Measurements from ENCODE around the gene LRRK1.

The LRRK1 gene

GRCh38 chr15:100932676-100933348 lies 13.7 kb downstream of the LRRK1 start:
- CTCF ChIA-PET: interaction anchor here (1.3 to 1.8 kb wide), 3 partner anchors 13 to 76 kb away, joined by 3 to 8 read pairs (median 6); partner anchors contain the start of gene LRRK1
- H3K4me3 ChIP-seq (ENCODE audit: low read depth, low read length): no peak overlapping the region
- DNase-seq (ENCODE audit: low read depth, low spot score): no peak
- no peak for TF ChIP-seq CTCF (IDR thresholded peaks at IDR 0.05; ENCODE audit: insufficient read depth, low read length, missing control alignments)
- POLR2A ChIA-PET: no interaction called here

- POLR2A ChIA-PET: no interaction called here
- no peak overlapping the region for H3K4me3 ChIP-seq (ENCODE audit: low read depth, low read length)
- no peak for DNase-seq (ENCODE audit: low read depth, low spot score)
- TF ChIP-seq CTCF (IDR thresholded peaks at IDR 0.05; ENCODE audit: insufficient read depth, low read length, missing control alignments): no peak
- CTCF ChIA-PET: interaction anchor here (1.3 to 1.8 kb wide), 4 partner anchors 15 to 74 kb away, joined by 3 to 8 read pairs (median 6); partner anchors contain the start of gene LRRK1
Measured at GRCh38 chr15:100934166-100934565, 15.0 kb downstream of the LRRK1 start.

GRCh38 chr15:100934726-100935125 lies 15.6 kb downstream of the LRRK1 start:
- DNase-seq (ENCODE audit: low read depth, low spot score): no peak
- CTCF ChIA-PET: interaction anchor here (1.3 to 1.5 kb wide), 2 partner anchors 23 to 72 kb away, joined by 3 to 5 read pairs; no protein-coding TSS in a partner anchor
- POLR2A ChIA-PET: no interaction called here
- TF ChIP-seq CTCF (IDR thresholded peaks at IDR 0.05; ENCODE audit: insufficient read depth, low read length, missing control alignments): no peak
- no peak overlapping the region for H3K4me3 ChIP-seq (ENCODE audit: low read depth, low read length)

- no peak for TF ChIP-seq CTCF (IDR thresholded peaks at IDR 0.05; ENCODE audit: insufficient read depth, low read length, missing control alignments)
- no peak overlapping the region for H3K4me3 ChIP-seq (ENCODE audit: low read depth, low read length)
- ChIA-PET POLR2A (no interaction called here), CTCF (interaction anchor here (4.0 kb wide), 1 partner anchor 71 kb away, joined by 21 read pairs; no protein-coding TSS in a partner anchor)
- DNase-seq (ENCODE audit: low read depth, low spot score): no peak
Measured at GRCh38 chr15:100937171-100937570, 18.0 kb downstream of the LRRK1 start.

GRCh38 chr15:100939791-100940190 lies 20.6 kb downstream of the LRRK1 start:
- H3K4me3 ChIP-seq (ENCODE audit: low read depth, low read length): no peak overlapping the region
- CTCF ChIA-PET: no interaction called here
- POLR2A ChIA-PET: no interaction called here
- TF ChIP-seq CTCF (IDR thresholded peaks at IDR 0.05; ENCODE audit: insufficient read depth, low read length, missing control alignments): no peak
- no peak for DNase-seq (ENCODE audit: low read depth, low spot score)

- DNase-seq (ENCODE audit: low read depth, low spot score): no peak
- ChIA-PET CTCF (interaction anchor here (1.1 kb wide), 2 partner anchors 23 to 73 kb away, joined by 3 to 5 read pairs; no protein-coding TSS in a partner anchor), POLR2A (no interaction called here)
- no peak overlapping the region for H3K4me3 ChIP-seq (ENCODE audit: low read depth, low read length)
- TF ChIP-seq CTCF (IDR thresholded peaks at IDR 0.05; ENCODE audit: insufficient read depth, low read length, missing control alignments): no peak
Measured at GRCh38 chr15:100940767-100941379, 21.7 kb downstream of the LRRK1 start.

All from AG04449 (cell line).